H1 (cell line): ENCODE results near the gene DCLK1. TPM values are rescaled to one million over a fixed set of nuclear protein-coding genes. Genes with fewer than 3 reads are reported as not detected.

Experiments
- CTCF ChIA-PET: fragments of 300-600 bp; sonication (Branson Sonifier 250); formaldehyde crosslinking; loops from one replicate; lab custom pipeline; 2021; ENCODE audit not compliant: partially characterized antibody; lab: Charles Lee
- POLR2A ChIA-PET: fragments of 300-600 bp; sonication (Branson Sonifier 250); formaldehyde crosslinking; loops from one replicate; lab custom pipeline; 2021; ENCODE audit warnings: inconsistent platforms; ENCODE audit not compliant: partially characterized antibody; lab: Charles Lee
- DNase-seq, 2 experiments: peaks; one replicate each; pipeline versions ENCODE4 v3.0.0 to v3.0.0-alpha.2; 2010 to 2022; ENCODE audit warnings: low spot score in 2 of 2, low read depth in 1 of 2, mixed read lengths in 1 of 2
- FAIRE-seq: peaks from 2 replicates; lab custom pipeline; 2011; peaks lifted over from hg19 to GRCh38; lab: Jason Lieb, UNC
- H2AFZ ChIP-seq: 2 replicates; pipeline ENCODE4 v1.8.1; 2012; ENCODE audit warnings: low read length, inconsistent platforms
- H2AK5ac ChIP-seq: 2 replicates; pipeline ENCODE4 v1.6.1; 2013; ENCODE audit warnings: low read depth, low read length
- H2BK120ac ChIP-seq: replicated peaks from 2 replicates; pipeline ENCODE3; 2013; ENCODE audit warnings: low read depth, low read length, inconsistent platforms
- H2BK12ac ChIP-seq: 2 replicates; pipeline ENCODE4 v1.6.1; 2013; ENCODE audit warnings: low read depth, low read length
- H2BK15ac ChIP-seq: 2 replicates; pipeline ENCODE4 v1.6.1; 2013; ENCODE audit warnings: low read length
- H2BK20ac ChIP-seq: 2 replicates; pipeline ENCODE4 v1.6.1; 2013; ENCODE audit warnings: low read length
- H2BK5ac ChIP-seq: 2 replicates; pipeline ENCODE4 v1.6.1; 2013; ENCODE audit warnings: low read depth, low read length
- H3K14ac ChIP-seq: 2 replicates; pipeline ENCODE4 v1.6.1; 2013; ENCODE audit warnings: inconsistent platforms; ENCODE audit not compliant: insufficient read length
- H3K18ac ChIP-seq: 2 replicates; pipeline ENCODE4 v1.6.1; 2013; ENCODE audit warnings: low read length; ENCODE audit errors: extremely low read depth
- H3K23ac ChIP-seq: 2 replicates; pipeline ENCODE4 v1.6.1; 2013; ENCODE audit warnings: inconsistent platforms; ENCODE audit not compliant: insufficient read length
- H3K23me2 ChIP-seq: 2 replicates; pipeline ENCODE4 v1.6.1; 2013; ENCODE audit warnings: low read depth, low read length
- H3K27ac ChIP-seq: 2 replicates; pipeline ENCODE4 v1.6.1; 2011; ENCODE audit warnings: low read depth, low read length, inconsistent platforms
- H3K27me3 ChIP-seq, 4 experiments: replicated peaks in 1 of 4; 1 replicate in 1 of 4; 2 replicates in 3 of 4; pipeline versions ENCODE4 v1.6.1 to v1.8.1; 2011 to 2013; ENCODE audit warnings: low read length in 3 of 4, mild to moderate bottlenecking in 3 of 4, inconsistent platforms in 2 of 4, mixed read lengths in 2 of 4, moderate library complexity in 1 of 4; ENCODE audit not compliant: control insufficient read depth in 3 of 4, insufficient read depth in 3 of 4; ENCODE audit errors: extremely low read depth in 1 of 4
- H3K36me3 ChIP-seq, 4 experiments: 2 replicates each; pipeline versions ENCODE4 v1.6.1 to v1.8.1; 2011 to 2013; ENCODE audit warnings: mild to moderate bottlenecking in 4 of 4, low read length in 3 of 4, moderate library complexity in 2 of 4, control low read depth in 1 of 4, inconsistent platforms in 1 of 4; ENCODE audit not compliant: insufficient read depth in 4 of 4, control insufficient read depth in 2 of 4
- H3K4ac ChIP-seq: replicated peaks from 2 replicates; pipeline ENCODE3; 2013; ENCODE audit warnings: low read length, low read depth, mixed read lengths, inconsistent platforms; ENCODE audit not compliant: insufficient read length
- H3K4me1 ChIP-seq, 4 experiments: replicated peaks in 1 of 4; 1 replicate in 1 of 4; 2 replicates in 3 of 4; pipeline versions ENCODE4 v1.6.1 to v1.8.1; 2011 to 2013; ENCODE audit warnings: low read length in 3 of 4, inconsistent platforms in 2 of 4, mixed read lengths in 1 of 4; ENCODE audit not compliant: insufficient read depth in 4 of 4, control insufficient read depth in 3 of 4
- H3K4me2 ChIP-seq, 2 experiments: 2 replicates each; pipeline versions ENCODE4 v1.6.1 to v1.8.1; 2011 to 2013; ENCODE audit warnings: low read depth in 2 of 2, low read length in 2 of 2, control low read depth in 1 of 2, inconsistent platforms in 1 of 2, mild to moderate bottlenecking in 1 of 2; ENCODE audit not compliant: insufficient read depth in 1 of 2
- H3K4me3 ChIP-seq, 4 experiments: fragments of 200-600, 300-600 bp in 1 of 4; sonication (generic), shearing (Covaris generic), sonication (Bioruptor Twin) in 1 of 4; 2 replicates each; pipeline versions ENCODE4 v1.5.1 to v1.8.1; 2011 to 2016; ENCODE audit warnings: low read length in 4 of 4, low read depth in 3 of 4, control low read depth in 2 of 4, inconsistent platforms in 2 of 4, mild to moderate bottlenecking in 2 of 4, mixed read lengths in 1 of 4, moderate library complexity in 1 of 4; ENCODE audit not compliant: insufficient read depth in 2 of 4; ENCODE audit errors: extremely low read depth in 1 of 4
- H3K56ac ChIP-seq: replicated peaks from 2 replicates; pipeline ENCODE3; 2013; ENCODE audit warnings: low read depth, mild to moderate bottlenecking, mixed read lengths, low read length, inconsistent platforms; ENCODE audit not compliant: insufficient read length
- H3K79me1 ChIP-seq: 2 replicates; pipeline ENCODE4 v1.6.1; 2013; ENCODE audit warnings: low read depth, low read length, control low read depth
- H3K79me2 ChIP-seq, 2 experiments: 2 replicates each; pipeline versions ENCODE4 v1.6.1 to v1.8.1; 2012 to 2013; ENCODE audit warnings: low read length in 2 of 2, mild to moderate bottlenecking in 2 of 2, inconsistent platforms in 1 of 2; ENCODE audit not compliant: insufficient read depth in 2 of 2, control insufficient read depth in 1 of 2
- H3K9ac ChIP-seq, 4 experiments: replicated peaks in 1 of 4; 1 replicate in 1 of 4; 2 replicates in 3 of 4; pipeline versions ENCODE4 v1.6.1 to v1.8.1; 2011 to 2013; ENCODE audit warnings: low read depth in 3 of 4, low read length in 3 of 4, control low read depth in 2 of 4, mild to moderate bottlenecking in 2 of 4, moderate library complexity in 2 of 4, inconsistent platforms in 1 of 4; ENCODE audit errors: extremely low read depth in 1 of 4
- H3K9me3 ChIP-seq, 2 experiments: 2 replicates each; pipeline versions ENCODE4 v1.6.1 to v1.8.1; 2012 to 2013; ENCODE audit warnings: mild to moderate bottlenecking in 2 of 2, moderate library complexity in 2 of 2, control low read depth in 1 of 2, inconsistent platforms in 1 of 2, low read depth in 1 of 2, low read length in 1 of 2, mixed read lengths in 1 of 2; ENCODE audit not compliant: insufficient read depth in 2 of 2
- H4K20me1 ChIP-seq, 2 experiments: replicated peaks in 1 of 2; 2 replicates each; pipeline versions ENCODE3 to v1.8.1; 2011 to 2013; ENCODE audit warnings: inconsistent platforms in 2 of 2, low read length in 2 of 2, mild to moderate bottlenecking in 1 of 2; ENCODE audit not compliant: insufficient read depth in 2 of 2, control insufficient read depth in 1 of 2
- H4K5ac ChIP-seq: 2 replicates; pipeline ENCODE4 v1.6.1; 2013; ENCODE audit warnings: low read length, low read depth, mixed read lengths, inconsistent platforms; ENCODE audit not compliant: insufficient read length
- H4K8ac ChIP-seq: 2 replicates; pipeline ENCODE4 v1.8.0; 2013; ENCODE audit warnings: mild to moderate bottlenecking, moderate library complexity, low read length, inconsistent platforms; ENCODE audit not compliant: insufficient read depth; ENCODE audit errors: extremely low read depth
- H4K91ac ChIP-seq: replicated peaks from 2 replicates; pipeline ENCODE3; 2013; ENCODE audit warnings: low read length, mixed read lengths, inconsistent platforms; ENCODE audit not compliant: insufficient read length
- CTBP2 ChIP-seq: IDR thresholded peaks from 2 replicates; pipeline ENCODE4 v1.7.0; 2011; ENCODE audit warnings: borderline replicate concordance, mild to moderate bottlenecking, moderate library complexity, mixed read lengths, low read length; ENCODE audit not compliant: insufficient read depth, insufficient read length
- GTF2F1 ChIP-seq: IDR thresholded peaks from 2 replicates; pipeline ENCODE4 v1.6.1; 2012; ENCODE audit warnings: low read depth, low read length, improper control_type of control experiment, borderline replicate concordance
- HDAC6 ChIP-seq: IDR thresholded peaks from one replicate; pipeline ENCODE4 v1.7.1; 2012; ENCODE audit warnings: low read depth, mild to moderate bottlenecking, inconsistent platforms, low read length, moderate library complexity
- JUND ChIP-seq: IDR thresholded peaks from 2 replicates; pipeline ENCODE4 v1.6.1; 2011; ENCODE audit warnings: mild to moderate bottlenecking, improper control_type of control experiment, low read length
- NRF1 ChIP-seq: IDR thresholded peaks from 2 replicates; pipeline ENCODE4 v1.6.1; 2011; ENCODE audit warnings: mild to moderate bottlenecking, low read depth, low read length, improper control_type of control experiment
- SP2 ChIP-seq: IDR thresholded peaks from 2 replicates; pipeline ENCODE4 v1.6.1; 2012; ENCODE audit warnings: mild to moderate bottlenecking, low read length, inconsistent platforms
- ZNF274 ChIP-seq: IDR thresholded peaks from 2 replicates; pipeline ENCODE4 v1.7.0; 2012; ENCODE audit warnings: low read length, borderline replicate concordance; ENCODE audit errors: extremely low read depth
- WGBS, 2 experiments: shearing (Covaris generic) in 1 of 2; methylation state at CpG; one replicate each; pipeline versions ENCODE4 v1.1.6 to v1.1.7; 2013 to 2015; ENCODE audit warnings: low lambda C conversion rate in 2 of 2, mixed read lengths in 2 of 2, inconsistent platforms in 1 of 2, low coverage in 1 of 2, missing lambda C conversion rate in 1 of 2; ENCODE audit not compliant: insufficient replicate concordance in 2 of 2, insufficient coverage in 1 of 2, insufficient read length in 1 of 2; ENCODE audit errors: extremely low coverage in 1 of 2, missing lambda C conversion rate in 1 of 2; 5-methylcytosine and 5-hydroxymethylcytosine counted together
- polyA plus RNA-seq, 7 experiments: library from polyadenylated mRNA; depleted of rRNA in 3 of 7; stranded (reverse) in 5 of 7; unstranded in 2 of 7; fragments of >200 nt in 5 of 7; fragments of 200-250 nt in 2 of 7; gene quantifications; 1 replicate in 5 of 7; 2 replicates in 1 of 7; 4 replicates in 1 of 7; pipeline versions ENCODE4 v1.2.1 to v1.2.3, GENCODE V29; 2011 to 2013; ENCODE audit warnings: missing spikeins in 2 of 7, mixed read lengths in 2 of 7
- total RNA-seq: library from RNA; stranded (reverse); fragmentation: NEBNext Ultra II Directional; extraction: Animal tissue kit (Norgen Biotek cat#: 25700); gene quantifications from 2 replicates; pipeline ENCODE4 v1.2.1, GENCODE V29; 2021

DCLK1 gene
- total and polyA plus RNA-seq, 2 of the 8 experiments (the other 6 are each of a cell fraction or from before 2014, with no cell fraction given), result 22.8 to 41.0 TPM

- H3K27ac ChIP-seq, result no peak overlapping the region
- FAIRE-seq (no peak), DNase-seq (no peak)
- no peaks in the 10 kb centered on the region for H4K20me1 ChIP-seq
- H2BK20ac ChIP-seq, result no peak overlapping the region
- H3K56ac ChIP-seq, result no peak overlapping the region
- H3K79me1 ChIP-seq, result no peaks in the 10 kb centered on the region
- no peak overlapping the region for H2AK5ac ChIP-seq
- H2BK12ac ChIP-seq, result no peak overlapping the region
- no peak overlapping the region for H4K91ac ChIP-seq
- H2BK5ac ChIP-seq, result no peak overlapping the region
- H3K9me3 ChIP-seq, result no peaks in the 10 kb centered on the region
- H2BK15ac ChIP-seq, result no peak overlapping the region; the same call in 1 of the 2 replicates
- H3K36me3 ChIP-seq, result no peaks in the 10 kb centered on the region
- H3K9ac ChIP-seq, result no peak overlapping the region
- H3K23ac ChIP-seq, result no peak overlapping the region
- no peak overlapping the region for H3K4me2 ChIP-seq
- no peak overlapping the region for H2BK120ac ChIP-seq
- peaks cover 1 to 18% (median 9%) of the 10 kb centered on the region in 4 experiments; a peak in 6 of 7 replicates for H3K4me1 ChIP-seq
- CTCF ChIA-PET, result interaction anchor here (0.6 kb wide), 1 partner anchor 741 kb away, joined by 3 read pairs; no protein-coding TSS in a partner anchor
- 77% methylated on average over 3 of the region's 3 CpGs; no CpG with 5 or more reads in 1 of the 2 experiments for WGBS, 2 experiments
- H4K8ac ChIP-seq, result no peak overlapping the region
- no peak overlapping the region for H3K4ac ChIP-seq
- H3K4me3 ChIP-seq, result no peak overlapping the region
- TF ChIP-seq HDAC6 (no peak), JUND (no peak), NRF1 (no peak), SP2 (no peak), ZNF274 (no peak), CTBP2 (no peak), GTF2F1 (no peak)
- TF ChIP-seq, all 59 proteins: peak for 0
- Histone ChIP-seq H3K27me3 (peaks cover 0 to 2% (median 0%) of the 10 kb centered on the region in 4 experiments; a peak in 1 of 7 replicates), H2AFZ (no peak overlapping the region), H3K14ac (no peak overlapping the region), H3K23me2 (no peaks in the 10 kb centered on the region), H4K5ac (no peak overlapping the region), H3K79me2 (no peaks in the 10 kb centered on the region), H3K18ac (no peak overlapping the region; the same call in 1 of the 2 replicates)
- POLR2A ChIA-PET, result no interaction called here
Measured at GRCh38 chr13:35996360-35996759, 134.8 kb downstream of the DCLK1 start.
